K562 treated with DMSO at 1 percent for 12 hours (cell line): Measurements from ENCODE around the gene GJC1. TPM values are rescaled to one million over a fixed set of nuclear protein-coding genes. Genes with fewer than 3 reads are reported as not detected.

Source experiments
- total RNA-seq: library from RNA; unstranded; fragments of 300-600 nt; gene quantifications from 2 replicates; pipeline ENCODE4 v1.2.3, GENCODE V29; 2022; ENCODE audit not compliant: insufficient read depth

Gene GJC1
- total RNA-seq: 0.36 TPM in 1 of 2 replicates, not detected in the other

GRCh38 chr17:44829523-44830358 lies at the start of gene GJC1:
Gene GJC1 (minus strand): TSS chr17:44830287. CDS start chr17:44805817, 24,470 bp downstream.

GRCh38 chr17:44847586-44847985 lies 17.5 kb upstream of the GJC1 start, which contains the start of gene HIGD1B:
Gene HIGD1B (plus strand): TSS chr17:44847883. CDS start chr17:44848153, 270 bp downstream.

GRCh38 chr17:44758414-44759085 lies 71.5 kb downstream of the GJC1 start, which contains the start of gene ADAM11:
Gene ADAM11 (plus strand): TSS chr17:44758988. CDS start chr17:44759200, 212 bp downstream.

Other genes with a start within 250 kb of the GJC1 start
- not detected in 2 replicates for gene MEIOC, start 173.8 kb downstream of the GJC1 start, total RNA-seq
- 10.7 and 20.9 TPM in 2 replicates for gene CCDC43, start 140.5 kb downstream of the GJC1 start, total RNA-seq
- gene DBF4B, start 121.6 kb downstream of the GJC1 start, total RNA-seq: 10.1 and 25.6 TPM in 2 replicates
- gene ADAM11, start 71.3 kb downstream of the GJC1 start, total RNA-seq: 1.5 TPM in 1 of 2 replicates, not detected in the other
- not detected in 2 replicates for gene HIGD1B, start 17.6 kb upstream of the GJC1 start, total RNA-seq
- gene EFTUD2, start 69.2 kb upstream of the GJC1 start, total RNA-seq: 54.1 and 93.8 TPM in 2 replicates
- 2.4 and 3.9 TPM in 2 replicates for gene GFAP, start 85.2 kb upstream of the GJC1 start, total RNA-seq
- 9.7 and 24.0 TPM in 2 replicates for gene KIF18B, start 117.5 kb upstream of the GJC1 start, total RNA-seq
- gene C1QL1, start 138.0 kb upstream of the GJC1 start, total RNA-seq: 1.3 and 1.7 TPM in 2 replicates
- gene DCAKD, start 221.3 kb upstream of the GJC1 start, total RNA-seq: 34.3 and 53.4 TPM in 2 replicates
- 101 and 125 TPM in 2 replicates for gene NMT1, start 231.0 kb upstream of the GJC1 start, total RNA-seq